GM18858 (cell line): Measurements from ENCODE around the gene NFATC3.

Experiments
- ATAC-seq: cut with Tn5 transposase; IDR thresholded peaks from one replicate; pipeline ENCODE4 v1.9.1; 2021; ENCODE audit not compliant: unreplicated experiment

NFATC3 gene

GRCh38 chr16:68179855-68180254 is 94.7 kb downstream of the NFATC3 start:
- no peak for ATAC-seq

- ATAC-seq, result no peak
These were observed 97.9 kb downstream of the NFATC3 start for GRCh38 chr16:68183046-68183445.

- ATAC-seq, result no peak
These were observed 101.7 kb downstream of the NFATC3 start for GRCh38 chr16:68186877-68187276.

GRCh38 chr16:68187505-68187904 is 102.3 kb downstream of the NFATC3 start:
- ATAC-seq, result no peak

- ATAC-seq, result no peak
These were observed 103.0 kb downstream of the NFATC3 start for GRCh38 chr16:68188170-68188569.

GRCh38 chr16:68190081-68190480 is 104.9 kb downstream of the NFATC3 start:
- no peak for ATAC-seq

GRCh38 chr16:68190736-68191510 is 105.8 kb downstream of the NFATC3 start:
- ATAC-seq, result no peak

- ATAC-seq, result no peak
These were observed 109.1 kb downstream of the NFATC3 start for GRCh38 chr16:68194251-68194650.

- no peak for ATAC-seq
These were observed 112.1 kb downstream of the NFATC3 start for GRCh38 chr16:68197250-68197649.

- no peak for ATAC-seq
These were observed 115.1 kb downstream of the NFATC3 start for GRCh38 chr16:68200088-68200783.

GRCh38 chr16:68202091-68202519 is 116.9 kb downstream of the NFATC3 start:
- no peak for ATAC-seq

- ATAC-seq, result no peak
These were observed 121.1 kb downstream of the NFATC3 start for GRCh38 chr16:68206245-68206644.

GRCh38 chr16:68214726-68215125 is 129.6 kb downstream of the NFATC3 start:
- ATAC-seq, result no peak

- no peak for ATAC-seq
These were observed 130.1 kb downstream of the NFATC3 start for GRCh38 chr16:68215302-68215701.

GRCh38 chr16:68216240-68216639 is 131.1 kb downstream of the NFATC3 start:
- no peak for ATAC-seq

- ATAC-seq, result no peak
These were observed 132.3 kb downstream of the NFATC3 start for GRCh38 chr16:68217506-68217905.

- no peak for ATAC-seq
These were observed 134.7 kb downstream of the NFATC3 start for GRCh38 chr16:68219725-68220351.

- ATAC-seq, result no peak
These were observed 137.9 kb downstream of the NFATC3 start for GRCh38 chr16:68223072-68223471.

- no peak for ATAC-seq
These were observed 140.9 kb downstream of the NFATC3 start for GRCh38 chr16:68226116-68226515.

- no peak for ATAC-seq
These were observed 142.1 kb downstream of the NFATC3 start for GRCh38 chr16:68227183-68227793.

GRCh38 chr16:68227850-68228553 is 142.8 kb downstream of the NFATC3 start:
- no peak for ATAC-seq
